GM23248 (cell line): ENCODE measurements around the gene EZR. TPM values are rescaled to one million over a fixed set of nuclear protein-coding genes. Genes with fewer than 3 reads are reported as not detected.
A peak's percentile ranks its signal among the peaks of the same experiment; 100 is the strongest.

Experiments
- DNase-seq: peaks from one replicate; pipeline ENCODE4 v3.0.0-alpha.2; 2015
- H2AFZ ChIP-seq: fragments of 200-600 bp; sonication (generic); 2 replicates; pipeline ENCODE4 v1.6.1; 2016; ENCODE audit warnings: antibody characterized with exemption
- H3F3A ChIP-seq: fragments of 200-600 bp; sonication (generic); 2 replicates; pipeline ENCODE4 v1.6.1; 2016; ENCODE audit warnings: mild to moderate bottlenecking, antibody characterized with exemption, mixed run types; ENCODE audit not compliant: insufficient read depth
- H3K27ac ChIP-seq: fragments of 200-600 bp; sonication (generic); 2 replicates; pipeline ENCODE4 v1.5.1; 2016; ENCODE audit warnings: mild to moderate bottlenecking
- H3K27me3 ChIP-seq: fragments of 200-600 bp; sonication (generic); replicated peaks from 2 replicates; pipeline ENCODE4 v1.6.1; 2016; ENCODE audit warnings: mild to moderate bottlenecking; ENCODE audit not compliant: insufficient read depth
- H3K36me3 ChIP-seq: fragments of 200-600 bp; sonication (generic); 2 replicates; pipeline ENCODE4 v1.6.1; 2016; ENCODE audit warnings: low read depth, mild to moderate bottlenecking
- H3K4me1 ChIP-seq: fragments of 200-600 bp; sonication (generic); 2 replicates; pipeline ENCODE4 v1.6.1; 2016; ENCODE audit warnings: mild to moderate bottlenecking; ENCODE audit not compliant: insufficient read depth
- H3K4me2 ChIP-seq: fragments of 200-600 bp; sonication (generic); one replicate; pipeline ENCODE4 v1.6.1; 2016; ENCODE audit warnings: mild to moderate bottlenecking; ENCODE audit not compliant: unreplicated experiment
- H3K4me3 ChIP-seq: fragments of 200-600 bp; sonication (generic); 2 replicates; pipeline ENCODE4 v1.5.1; 2016; ENCODE audit warnings: mild to moderate bottlenecking
- H3K79me2 ChIP-seq: fragments of 200-600 bp; sonication (generic); 2 replicates; pipeline ENCODE4 v1.6.1; 2016; ENCODE audit warnings: mild to moderate bottlenecking; ENCODE audit not compliant: insufficient read depth
- H3K9ac ChIP-seq: fragments of 200-600 bp; sonication (generic); 2 replicates; pipeline ENCODE4 v1.6.1; 2016; ENCODE audit warnings: mild to moderate bottlenecking
- H3K9me2 ChIP-seq: fragments of 200-600 bp; sonication (generic); 2 replicates; pipeline ENCODE4 v1.6.1; 2016; ENCODE audit warnings: mixed run types, mild to moderate bottlenecking, moderate library complexity; ENCODE audit not compliant: insufficient read depth
- H3K9me3 ChIP-seq: fragments of 200-600 bp; sonication (generic); one replicate; pipeline ENCODE4 v1.6.1; 2017; ENCODE audit warnings: low read depth
- H4K20me1 ChIP-seq: fragments of 200-600 bp; sonication (generic); 2 replicates; pipeline ENCODE4 v1.6.0; 2016; ENCODE audit not compliant: insufficient read depth
- EZH2 ChIP-seq: fragments of 200-600 bp; sonication (generic); IDR thresholded peaks from 2 replicates; pipeline ENCODE4 v1.6.1; 2018; ENCODE audit warnings: antibody characterized with exemption, mild to moderate bottlenecking; ENCODE audit not compliant: insufficient read depth, poor library complexity, severe bottlenecking
- EZH2phosphoT487 ChIP-seq: fragments of 200-600 bp; sonication (generic); IDR thresholded peaks from 2 replicates; pipeline ENCODE4 v1.6.1; 2018; ENCODE audit warnings: antibody characterized with exemption, moderate library complexity, mild to moderate bottlenecking, low read depth; ENCODE audit not compliant: insufficient read depth
- WGBS, 2 experiments: methylation state at CpG; one replicate each; pipeline ENCODE4 v1.1.6; 2015 to 2017; ENCODE audit warnings: low lambda C conversion rate in 2 of 2, low coverage in 1 of 2; ENCODE audit errors: missing lambda C conversion rate in 2 of 2; 5-methylcytosine and 5-hydroxymethylcytosine counted together
- in situ Hi-C: fragments of 300-500 bp; cut with MboI; formaldehyde crosslinking; loops from 2 replicates; pipeline ENCODE4 v1.15.0; 2020
- microRNA-seq: library from miRNA; unstranded; fragments of <30 nt; microRNA quantifications from one replicate; pipeline ENCODE4, GENCODE V29; 2016; ENCODE audit warnings: borderline number of aligned reads
- polyA plus RNA-seq: library from polyadenylated mRNA; unstranded; fragments of >200 nt; fragmentation: Nextera tagmentation; extraction: Ambion mirVana; gene quantifications from 2 replicates; pipeline ENCODE4 v1.2.1, GENCODE V29; 2016
- small RNA-seq: library from RNA; depleted of rRNA; stranded (forward); fragments of <200 nt; gene quantifications from one replicate; pipeline ENCODE3, GENCODE V24; 2014; ENCODE audit warnings: low read depth, low replicate concordance
- total RNA-seq: library from RNA; depleted of rRNA; stranded (reverse); fragments of >200 nt; shearing (Covaris generic); gene quantifications from 2 replicates; pipeline ENCODE4 v1.2.3, GENCODE V29; 2014; rRNA removed

EZR gene
- total and polyA plus RNA-seq, 2 experiments from 2014 or later = 52.4 to 65.2 TPM

GRCh38 chr6:158722176-158722729 lies 96.9 kb downstream of the EZR start:
- H3K4me3 ChIP-seq = no peak overlapping the region
- no peak for DNase-seq
- H2AFZ ChIP-seq = no peak overlapping the region
- H3K27ac ChIP-seq = no peak overlapping the region
- no peak overlapping the region for H3K4me2 ChIP-seq
- 81 to 84% methylated on average over 5 of the region's 5 CpGs for WGBS, 2 experiments
- H3K79me2 ChIP-seq = no peaks in the 10 kb centered on the region
- in situ Hi-C loops = loop anchor here (25.0 kb wide), 1 partner anchor 240 kb away; no protein-coding TSS in a partner anchor
- no peaks in the 10 kb centered on the region for H3K9me3 ChIP-seq
- peaks cover 15% of the 10 kb centered on the region for H3K4me1 ChIP-seq
- TF ChIP-seq EZH2phosphoT487 (no peak), EZH2 (no peak)
- H4K20me1 ChIP-seq = no peaks in the 10 kb centered on the region
- no peaks in the 10 kb centered on the region for H3K36me3 ChIP-seq
- no peaks in the 10 kb centered on the region for H3F3A ChIP-seq
- no peaks in the 10 kb centered on the region for H3K27me3 ChIP-seq
- no peak overlapping the region for H3K9ac ChIP-seq
- no peaks in the 10 kb centered on the region for H3K9me2 ChIP-seq

- Histone ChIP-seq H3K36me3 (no peaks in the 10 kb centered on the region), H3F3A (no peaks in the 10 kb centered on the region), H3K9me3 (no peaks in the 10 kb centered on the region), H3K4me1 (peaks cover 15% of the 10 kb centered on the region), H3K9me2 (no peaks in the 10 kb centered on the region), H3K4me2 (no peak overlapping the region), H3K9ac (no peak overlapping the region), H3K79me2 (no peaks in the 10 kb centered on the region), H3K27me3 (no peaks in the 10 kb centered on the region), H4K20me1 (no peaks in the 10 kb centered on the region), H3K4me3 (no peak overlapping the region), H2AFZ (no peak overlapping the region), H3K27ac (no peak overlapping the region)
- peak; percentile 41 for DNase-seq
- no peak for TF ChIP-seq EZH2phosphoT487
- TF ChIP-seq EZH2 = no peak
- 56 to 62% methylated on average over 13 of the region's 13 CpGs for WGBS, 2 experiments
- in situ Hi-C loops = loop anchor here (25.0 kb wide), 1 partner anchor 244 kb away; no protein-coding TSS in a partner anchor
These were observed 100.6 kb downstream of the EZR start for GRCh38 chr6:158718461-158719046.

GRCh38 chr6:158717341-158718330 lies 101.5 kb downstream of the EZR start:
- Histone ChIP-seq H3K27ac (no peak overlapping the region), H3K36me3 (no peaks in the 10 kb centered on the region), H3K27me3 (no peaks in the 10 kb centered on the region), H2AFZ (no peak overlapping the region), H3F3A (no peaks in the 10 kb centered on the region), H3K9ac (no peak overlapping the region), H3K4me3 (no peak overlapping the region), H3K79me2 (no peaks in the 10 kb centered on the region), H3K9me2 (no peaks in the 10 kb centered on the region), H3K4me2 (no peak overlapping the region), H3K4me1 (peaks cover 15% of the 10 kb centered on the region), H4K20me1 (no peaks in the 10 kb centered on the region), H3K9me3 (no peaks in the 10 kb centered on the region)
- 84 to 89% methylated on average over 16 of the region's 16 CpGs for WGBS, 2 experiments
- in situ Hi-C loops = loop anchor here (25.0 kb wide), 1 partner anchor 245 kb away; no protein-coding TSS in a partner anchor
- no peak for TF ChIP-seq EZH2
- no peak for DNase-seq

Small RNA genes lying within 50 kb of the gene (microRNA-seq; reads per million reads assigned to microRNA genes)
- gene MIR3918 = 1.5 reads per million

Small RNA genes lying within 50 kb of the gene (small RNA-seq; reads per million reads assigned to genes)
- gene MIR3918 = not detected

Other genes starting within 250 kb of the EZR start
- gene DYNLT1, start 174.6 kb downstream of the EZR start, total RNA-seq = 79.7 and 86.4 TPM in 2 replicates
- gene DYNLT1, start 174.6 kb downstream of the EZR start, polyA plus RNA-seq = 368 TPM in 2 replicates
- gene SYTL3, start 169.3 kb downstream of the EZR start, total RNA-seq = 2.1 and 11.8 TPM in 2 replicates
- 2.3 and 3.8 TPM in 2 replicates for gene SYTL3, start 169.3 kb downstream of the EZR start, polyA plus RNA-seq
- gene RSPH3, start 180.8 kb upstream of the EZR start, total RNA-seq = 7.2 and 9.4 TPM in 2 replicates
- 14.6 and 15.1 TPM in 2 replicates for gene RSPH3, start 180.8 kb upstream of the EZR start, polyA plus RNA-seq
- gene TAGAP, start 225.6 kb upstream of the EZR start, total RNA-seq = not detected in 2 replicates
- not detected in 2 replicates for gene TAGAP, start 225.6 kb upstream of the EZR start, polyA plus RNA-seq